Endothelial cell (in vitro differentiated cells): ENCODE results near the gene MRPL30. TPM values are rescaled to one million over a fixed set of nuclear protein-coding genes. Genes with fewer than 3 reads are reported as not detected.

ENCODE experiments used
- DNase-seq: peaks from one replicate; pipeline ENCODE4 v3.0.0; 2021; ENCODE audit warnings: low spot score
- H3K27ac Mint-ChIP-seq: one replicate; pipeline ENCODE4 v1.8.0; 2021; ENCODE audit warnings: mixed read lengths, inconsistent platforms; ENCODE audit not compliant: unreplicated experiment
- H3K27me3 Mint-ChIP-seq: one replicate; pipeline ENCODE4 v1.8.0; 2021; ENCODE audit warnings: mild to moderate bottlenecking, moderate library complexity, mixed read lengths, inconsistent platforms; ENCODE audit not compliant: unreplicated experiment
- H3K36me3 Mint-ChIP-seq: one replicate; pipeline ENCODE4 v1.8.0; 2021; ENCODE audit warnings: mild to moderate bottlenecking, low read depth, mixed read lengths, inconsistent platforms; ENCODE audit not compliant: unreplicated experiment
- H3K4me1 Mint-ChIP-seq: one replicate; pipeline ENCODE4 v1.8.0; 2021; ENCODE audit warnings: mild to moderate bottlenecking, mixed read lengths, inconsistent platforms; ENCODE audit not compliant: unreplicated experiment
- H3K4me3 Mint-ChIP-seq: one replicate; pipeline ENCODE4 v1.8.0; 2021; ENCODE audit warnings: mild to moderate bottlenecking, mixed read lengths, inconsistent platforms; ENCODE audit not compliant: unreplicated experiment
- H3K9me3 Mint-ChIP-seq: one replicate; pipeline ENCODE4 v1.8.0; 2021; ENCODE audit warnings: mixed read lengths, inconsistent platforms; ENCODE audit not compliant: unreplicated experiment
- CTCF ChIP-seq: fragments of 200-600 bp; sonication (generic); IDR thresholded peaks from one replicate; pipeline ENCODE4 v1.5.0; 2021; ENCODE audit warnings: antibody characterized with exemption; ENCODE audit not compliant: unreplicated experiment
- total RNA-seq: library from RNA; stranded (reverse); fragmentation: NEBNext Ultra II Directional; extraction: Animal tissue kit (Norgen Biotek cat#: 25700); gene quantifications from one replicate; pipeline ENCODE4 v1.2.1, GENCODE V29; 2021; ENCODE audit not compliant: unreplicated experiment

MRPL30 gene
- total RNA-seq, 1 donor from 2014 or later: 25.9 TPM

- no peak for DNase-seq
- peaks cover 6% of the 10 kb centered on the region for H3K36me3 Mint-ChIP-seq
- no peak overlapping the region for H3K4me3 Mint-ChIP-seq
- H3K9me3 Mint-ChIP-seq: no peaks in the 10 kb centered on the region
- no peaks in the 10 kb centered on the region for H3K4me1 Mint-ChIP-seq
- H3K27ac Mint-ChIP-seq: no peak overlapping the region
- TF ChIP-seq CTCF: no peak
- no peaks in the 10 kb centered on the region for H3K27me3 Mint-ChIP-seq
Measured at GRCh38 chr2:99169534-99169933, 11.4 kb upstream of the MRPL30 start.

GRCh38 chr2:99171377-99172140 lies 9.4 kb upstream of the MRPL30 start:
- H3K27ac Mint-ChIP-seq: no peak overlapping the region
- no peak overlapping the region for H3K4me3 Mint-ChIP-seq
- DNase-seq: no peak
- H3K36me3 Mint-ChIP-seq: peaks cover 6% of the 10 kb centered on the region
- H3K9me3 Mint-ChIP-seq: no peaks in the 10 kb centered on the region
- H3K27me3 Mint-ChIP-seq: no peaks in the 10 kb centered on the region
- no peak for TF ChIP-seq CTCF
- no peaks in the 10 kb centered on the region for H3K4me1 Mint-ChIP-seq

- peaks cover 2% of the 10 kb centered on the region for H3K27me3 Mint-ChIP-seq
- TF ChIP-seq CTCF: no peak
Measured at GRCh38 chr2:99181624-99182000, 628 bp downstream of the MRPL30 start.

GRCh38 chr2:99183025-99183424 lies 2.0 kb downstream of the MRPL30 start:
- no peaks in the 10 kb centered on the region for H3K9me3 Mint-ChIP-seq
- DNase-seq: no peak
- H3K4me3 Mint-ChIP-seq: peak overlapping the region; percentile 34
- TF ChIP-seq CTCF: no peak
- H3K36me3 Mint-ChIP-seq: no peaks in the 10 kb centered on the region
- peaks cover 15% of the 10 kb centered on the region for H3K4me1 Mint-ChIP-seq
- H3K27me3 Mint-ChIP-seq: peaks cover 2% of the 10 kb centered on the region
- no peak overlapping the region for H3K27ac Mint-ChIP-seq

More at GRCh38 chr2:99181624-99182000, 628 bp downstream of the MRPL30 start:
- peak overlapping the region; percentile 99 for H3K4me3 Mint-ChIP-seq
- DNase-seq: no peak
- peaks cover 15% of the 10 kb centered on the region for H3K4me1 Mint-ChIP-seq
- peak overlapping the region; percentile 93 for H3K27ac Mint-ChIP-seq
- H3K9me3 Mint-ChIP-seq: no peaks in the 10 kb centered on the region
- no peaks in the 10 kb centered on the region for H3K36me3 Mint-ChIP-seq

GRCh38 chr2:99184811-99185210 lies 3.8 kb downstream of the MRPL30 start:
- H3K9me3 Mint-ChIP-seq: no peaks in the 10 kb centered on the region
- no peak overlapping the region for H3K4me3 Mint-ChIP-seq
- H3K36me3 Mint-ChIP-seq: peaks cover 4% of the 10 kb centered on the region
- no peak for DNase-seq
- peaks cover 9% of the 10 kb centered on the region for H3K4me1 Mint-ChIP-seq
- H3K27me3 Mint-ChIP-seq: no peaks in the 10 kb centered on the region
- no peak for TF ChIP-seq CTCF
- no peak overlapping the region for H3K27ac Mint-ChIP-seq
